Measurements from ENCODE around the gene BDP1.

The BDP1 gene

GRCh38 chr5:71587766-71588532 lies 132.5 kb downstream of the BDP1 start:
- Histone ChIP-seq H3K79me2 (ENCODE audit: insufficient read depth, low read length) (peaks cover 40% of the 10 kb centered on the region), H3K4me1 (ENCODE audit: insufficient read depth, low read length, severe bottlenecking) (peaks cover 34% of the 10 kb centered on the region), H3K27ac (ENCODE audit: low read depth, low read length, poor library complexity, severe bottlenecking) (no peak overlapping the region), H3K36me3 (ENCODE audit: insufficient read depth, low read length) (peaks cover 5% of the 10 kb centered on the region), H2AFZ (ENCODE audit: low read length) (no peak overlapping the region), H3K9me3 (ENCODE audit: low read length) (no peaks in the 10 kb centered on the region), H3K4me2 (ENCODE audit: low read length) (peak overlapping the region; percentile 91), H3K4me3 (ENCODE audit: low read depth, low read length, poor library complexity, severe bottlenecking) (peak overlapping the region; percentile 66), H3F3A (ENCODE audit: insufficient read depth, low read length) (no peaks in the 10 kb centered on the region), H3K27me3 (ENCODE audit: insufficient read depth, low read length) (no peaks in the 10 kb centered on the region), H3K9ac (ENCODE audit: low read length) (peak overlapping the region; percentile 67), H4K20me1 (ENCODE audit: insufficient read depth, low read length) (no peaks in the 10 kb centered on the region), H3K9me2 (ENCODE audit: low read depth, low read length) (no peaks in the 10 kb centered on the region)
- TF ChIP-seq CTCF (IDR thresholded peaks at IDR 0.05; ENCODE audit: low read length) = peak; percentile 20; the same call in 1 of the 2 replicates
- TF ChIP-seq EZH2 (IDR thresholded peaks at IDR 0.05; ENCODE audit: borderline replicate concordance, low read length) = no peak

DNA sequence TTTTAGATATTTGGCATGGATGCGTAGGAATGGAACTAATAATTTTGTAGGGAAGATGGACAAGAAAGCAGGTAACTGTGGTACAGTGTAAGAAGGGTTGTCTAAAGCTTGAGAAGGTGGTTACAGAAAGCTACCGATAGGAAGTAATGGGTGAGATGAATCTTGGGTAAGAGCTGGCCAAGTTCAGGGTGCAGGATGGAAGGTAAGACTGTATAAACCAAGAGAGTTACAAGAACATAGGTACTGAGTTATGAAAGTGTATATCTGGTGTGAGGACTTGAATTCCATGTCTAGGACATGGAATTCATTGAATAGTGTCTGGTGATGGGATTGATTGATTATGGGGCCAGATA lies 133.1 kb downstream of the BDP1 start:
- Histone ChIP-seq H3K9ac (ENCODE audit: low read length) (no peak overlapping the region), H3K4me2 (ENCODE audit: low read length) (peak overlapping the region; percentile 91), H3K27ac (ENCODE audit: low read depth, low read length, poor library complexity, severe bottlenecking) (no peak overlapping the region), H3K9me3 (ENCODE audit: low read length) (no peaks in the 10 kb centered on the region), H3K79me2 (ENCODE audit: insufficient read depth, low read length) (peaks cover 40% of the 10 kb centered on the region), H3K4me1 (ENCODE audit: insufficient read depth, low read length, severe bottlenecking) (peaks cover 34% of the 10 kb centered on the region), H3K27me3 (ENCODE audit: insufficient read depth, low read length) (no peaks in the 10 kb centered on the region), H2AFZ (ENCODE audit: low read length) (no peak overlapping the region), H3F3A (ENCODE audit: insufficient read depth, low read length) (no peaks in the 10 kb centered on the region), H3K36me3 (ENCODE audit: insufficient read depth, low read length) (peaks cover 5% of the 10 kb centered on the region), H3K4me3 (ENCODE audit: low read depth, low read length, poor library complexity, severe bottlenecking) (peak overlapping the region; percentile 66), H4K20me1 (ENCODE audit: insufficient read depth, low read length) (no peaks in the 10 kb centered on the region), H3K9me2 (ENCODE audit: low read depth, low read length) (no peaks in the 10 kb centered on the region)
- TF ChIP-seq CTCF (IDR thresholded peaks at IDR 0.05; ENCODE audit: low read length) = no peak
- no peak for TF ChIP-seq EZH2 (IDR thresholded peaks at IDR 0.05; ENCODE audit: borderline replicate concordance, low read length)

DNA sequence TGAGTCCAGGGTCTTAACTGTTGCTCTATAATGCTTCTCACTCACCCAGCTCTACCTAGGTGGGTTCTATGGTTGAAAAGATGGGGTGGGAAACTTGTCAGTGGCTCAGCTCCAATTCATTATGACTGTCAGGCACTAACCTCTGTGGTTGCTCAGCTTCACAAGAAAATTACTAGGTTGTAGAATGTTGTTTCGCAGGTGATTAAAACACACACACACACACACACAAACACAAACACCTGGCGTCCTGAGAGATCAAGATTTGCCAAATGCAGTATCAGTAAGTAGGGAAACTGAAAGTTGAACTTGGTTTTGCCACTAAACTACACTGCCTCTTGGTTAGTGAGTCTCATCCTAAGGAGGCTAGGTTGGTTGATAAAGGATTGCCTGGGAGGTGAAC lies 134.5 kb downstream of the BDP1 start:
- Histone ChIP-seq H3F3A (ENCODE audit: insufficient read depth, low read length) (no peaks in the 10 kb centered on the region), H3K4me1 (ENCODE audit: insufficient read depth, low read length, severe bottlenecking) (peaks cover 34% of the 10 kb centered on the region), H3K27me3 (ENCODE audit: insufficient read depth, low read length) (no peaks in the 10 kb centered on the region), H3K4me3 (ENCODE audit: low read depth, low read length, poor library complexity, severe bottlenecking) (no peak overlapping the region), H3K4me2 (ENCODE audit: low read length) (peak overlapping the region; percentile 91), H4K20me1 (ENCODE audit: insufficient read depth, low read length) (no peaks in the 10 kb centered on the region), H3K9me2 (ENCODE audit: low read depth, low read length) (no peaks in the 10 kb centered on the region), H3K9ac (ENCODE audit: low read length) (no peak overlapping the region), H2AFZ (ENCODE audit: low read length) (no peak overlapping the region), H3K9me3 (ENCODE audit: low read length) (no peaks in the 10 kb centered on the region), H3K36me3 (ENCODE audit: insufficient read depth, low read length) (peaks cover 8% of the 10 kb centered on the region), H3K79me2 (ENCODE audit: insufficient read depth, low read length) (peaks cover 40% of the 10 kb centered on the region), H3K27ac (ENCODE audit: low read depth, low read length, poor library complexity, severe bottlenecking) (no peak overlapping the region)
- TF ChIP-seq EZH2 (IDR thresholded peaks at IDR 0.05; ENCODE audit: borderline replicate concordance, low read length) (no peak), CTCF (IDR thresholded peaks at IDR 0.05; ENCODE audit: low read length) (no peak)
